Jurkat, Clone E6-1 (cell line): Measurements from ENCODE around the gene SF3A2.

ENCODE experiments used
- DNase-seq: peaks from one replicate; pipeline ENCODE4 v3.0.0-alpha.2; 2011; ENCODE audit warnings: low read depth, low spot score
- H3K4me3 ChIP-seq: 2 replicates; pipeline ENCODE4 v1.5.1; 2011; ENCODE audit warnings: mild to moderate bottlenecking, low read length, control low read depth, moderate library complexity

SF3A2 gene

GRCh38 chr19:2224754-2225349, 11.8 kb upstream of the SF3A2 start:
- no peak overlapping the region for H3K4me3 ChIP-seq

DNA sequence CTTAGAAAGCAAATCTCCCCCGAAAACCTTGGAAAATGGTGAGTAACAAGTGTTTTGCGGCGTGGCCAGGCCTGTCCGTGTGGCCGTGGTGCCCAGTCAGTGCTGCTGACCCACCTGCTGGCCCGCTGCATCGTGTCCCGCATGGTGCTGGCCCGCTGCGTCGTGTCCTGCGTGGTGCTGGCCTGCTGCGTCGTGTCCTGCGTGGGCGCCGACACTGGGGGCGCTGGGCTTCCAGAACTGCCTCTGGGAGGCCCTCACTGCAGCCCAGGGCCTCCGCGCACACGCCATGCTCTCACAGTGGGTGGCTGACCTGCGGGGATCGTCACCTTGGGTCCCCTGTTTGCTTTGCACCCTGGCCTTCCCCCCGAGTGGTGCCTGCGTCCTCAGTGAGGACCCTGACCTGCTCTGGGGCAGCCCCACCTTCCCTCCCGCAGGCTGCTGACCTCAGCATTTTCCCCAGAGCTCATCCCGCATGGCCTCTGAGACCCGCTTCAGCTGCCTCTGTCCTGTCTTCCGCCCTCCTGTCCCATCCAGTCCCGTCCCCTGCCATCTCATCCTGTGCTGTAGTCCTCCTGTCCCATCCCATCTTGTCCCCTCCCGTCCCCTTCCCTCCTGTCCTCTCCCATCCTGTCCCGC, 11.1 kb upstream of the SF3A2 start:
- no peak for DNase-seq

More at GRCh38 chr19:2224754-2225349, 11.8 kb upstream of the SF3A2 start:
- DNase-seq = no peak

GRCh38 chr19:2226051-2226839, 10.4 kb upstream of the SF3A2 start:
- no peak overlapping the region for H3K4me3 ChIP-seq
- DNase-seq = no peak

More for the DNA sequence above, 11.1 kb upstream of the SF3A2 start:
- H3K4me3 ChIP-seq = no peak overlapping the region

DNA sequence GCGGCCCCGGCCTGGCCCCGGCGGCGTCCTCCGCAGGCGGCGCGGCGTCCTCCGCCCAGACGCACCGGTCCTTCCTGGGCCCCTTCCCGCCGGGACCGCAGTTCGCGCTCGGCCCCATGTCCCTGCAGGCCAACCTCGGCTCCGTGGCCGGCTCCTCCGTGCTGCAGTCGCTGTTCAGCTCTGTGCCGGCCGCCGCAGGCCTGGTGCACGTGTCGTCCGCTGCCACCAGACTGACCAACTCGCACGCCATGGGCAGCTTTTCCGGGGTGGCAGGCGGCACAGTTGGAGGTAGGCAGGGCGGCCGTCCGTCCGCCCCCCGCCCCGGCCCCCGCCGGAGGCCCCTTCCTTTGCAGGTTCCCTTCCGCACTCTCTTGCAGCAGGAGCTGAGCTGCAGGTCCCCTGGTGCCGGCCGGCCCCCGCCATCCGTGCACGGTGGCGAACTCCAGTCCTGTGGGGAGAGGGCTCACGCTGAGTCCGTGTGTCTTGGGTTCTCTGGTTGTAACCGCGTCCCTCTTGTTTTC, 9.7 kb upstream of the SF3A2 start:
- no peak overlapping the region for H3K4me3 ChIP-seq
- DNase-seq = no peak

DNA sequence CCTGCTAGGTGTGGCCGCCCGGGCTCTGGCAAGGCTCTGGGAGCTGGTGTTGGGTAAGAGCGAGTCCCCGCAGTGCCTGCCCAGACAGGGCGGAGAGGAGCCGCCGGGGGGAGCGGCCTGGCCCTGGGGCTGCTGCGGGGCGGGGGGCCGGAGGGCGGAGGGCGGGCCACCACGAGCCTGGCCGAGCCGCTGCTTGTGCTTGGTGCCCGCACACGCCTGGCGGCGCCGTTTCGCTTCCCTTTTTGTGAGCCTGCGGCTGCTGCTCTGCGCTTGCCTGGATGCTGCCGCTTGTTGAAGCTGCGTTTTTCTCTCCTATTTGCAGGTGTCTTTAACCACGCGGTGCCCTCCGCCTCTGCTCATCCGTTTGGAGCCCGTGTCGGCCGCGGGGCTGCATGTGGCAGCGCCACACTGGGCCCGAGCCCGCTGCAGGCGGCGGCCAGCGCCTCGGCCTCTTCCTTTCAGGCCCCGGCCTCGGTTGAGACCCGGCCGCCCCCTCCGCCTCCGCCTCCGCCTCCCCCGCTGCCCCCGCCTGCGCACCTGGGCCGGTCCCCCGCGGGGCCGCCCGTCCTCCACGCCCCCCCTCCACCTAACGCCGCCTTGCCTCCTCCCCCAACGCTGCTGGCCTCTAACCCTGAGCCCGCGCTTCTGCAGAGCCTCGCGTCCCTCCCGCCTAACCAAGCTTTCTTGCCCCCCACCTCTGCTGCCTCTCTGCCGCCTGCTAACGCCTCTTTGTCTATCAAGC, 9.0 kb upstream of the SF3A2 start:
- DNase-seq = no peak
- no peak overlapping the region for H3K4me3 ChIP-seq

GRCh38 chr19:2228157-2229030, 8.2 kb upstream of the SF3A2 start:
- no peak for DNase-seq
- no peak overlapping the region for H3K4me3 ChIP-seq

- no peak overlapping the region for H3K4me3 ChIP-seq
- no peak for DNase-seq
Measured at GRCh38 chr19:2229103-2230032, 7.3 kb upstream of the SF3A2 start.

GRCh38 chr19:2230033-2230531, 6.5 kb upstream of the SF3A2 start:
- no peak overlapping the region for H3K4me3 ChIP-seq
- no peak for DNase-seq

DNA sequence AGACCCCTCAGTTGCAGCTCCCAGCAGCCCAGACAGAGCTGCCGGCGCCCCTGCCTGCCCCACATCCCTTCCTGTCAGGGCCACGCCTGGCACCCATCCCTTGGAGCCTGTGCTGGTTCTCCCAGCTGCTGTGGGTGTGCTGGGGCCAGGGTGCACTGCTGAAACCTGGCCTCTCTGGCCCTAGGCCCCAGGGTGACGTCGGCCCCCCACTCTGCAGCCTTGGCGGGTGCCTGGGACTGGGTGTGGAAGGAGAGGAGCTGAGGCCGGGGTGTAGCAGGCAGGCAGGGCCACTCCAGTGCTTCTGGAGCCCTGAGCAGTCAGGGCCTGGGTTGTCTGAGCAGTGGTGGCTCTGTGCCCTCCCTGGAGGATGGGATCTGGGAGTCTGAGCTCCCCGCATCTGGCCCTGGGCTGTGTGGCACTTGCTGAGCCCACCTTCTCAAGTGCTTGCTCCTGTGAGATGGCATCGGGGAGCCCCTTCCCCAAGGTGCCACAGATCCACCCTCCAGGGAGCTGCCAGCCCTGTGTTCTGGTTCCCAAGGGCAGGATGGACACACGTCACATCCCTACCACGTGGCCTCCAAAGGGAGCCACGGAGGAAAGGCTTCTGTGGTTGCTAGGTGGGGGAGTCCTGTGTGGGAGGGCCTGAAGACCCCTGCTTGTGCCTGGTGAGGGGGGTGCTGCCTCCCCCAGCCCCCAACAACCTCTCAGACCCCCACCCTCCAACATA, 5.7 kb upstream of the SF3A2 start:
- no peak for DNase-seq
- no peak overlapping the region for H3K4me3 ChIP-seq

DNA sequence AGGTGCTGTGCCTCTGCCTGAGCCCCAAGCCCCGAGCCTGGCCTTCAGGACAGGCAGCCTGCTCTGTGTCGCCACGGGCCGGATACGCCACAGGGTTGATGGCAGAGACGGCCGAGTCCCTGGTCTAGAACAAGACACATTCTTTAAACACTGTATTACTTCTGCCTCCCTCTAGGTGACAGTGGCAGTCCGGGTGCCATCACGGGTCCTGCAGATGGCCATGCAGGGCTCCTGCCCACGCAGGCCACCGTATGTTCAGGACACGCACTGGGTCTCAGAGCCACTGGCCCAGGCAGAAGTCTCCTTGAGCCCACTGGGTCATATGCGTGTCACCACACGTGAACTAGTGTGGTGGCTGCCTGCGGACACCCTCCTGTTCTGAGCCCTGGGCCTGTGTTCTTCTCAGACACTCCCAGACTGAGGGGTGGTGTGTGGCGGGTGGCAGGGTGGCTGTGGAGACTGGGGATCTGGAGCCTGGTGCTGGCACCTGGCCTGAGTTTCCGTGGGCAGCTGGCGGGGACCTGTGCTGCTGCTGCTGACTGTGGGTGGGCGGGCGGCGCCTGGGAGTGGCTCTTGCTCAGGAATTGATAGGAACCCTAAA, 4.9 kb upstream of the SF3A2 start:
- no peak overlapping the region for H3K4me3 ChIP-seq
- no peak for DNase-seq

GRCh38 chr19:2232286-2233151, 4.1 kb upstream of the SF3A2 start:
- no peak for DNase-seq
- no peak overlapping the region for H3K4me3 ChIP-seq

DNA sequence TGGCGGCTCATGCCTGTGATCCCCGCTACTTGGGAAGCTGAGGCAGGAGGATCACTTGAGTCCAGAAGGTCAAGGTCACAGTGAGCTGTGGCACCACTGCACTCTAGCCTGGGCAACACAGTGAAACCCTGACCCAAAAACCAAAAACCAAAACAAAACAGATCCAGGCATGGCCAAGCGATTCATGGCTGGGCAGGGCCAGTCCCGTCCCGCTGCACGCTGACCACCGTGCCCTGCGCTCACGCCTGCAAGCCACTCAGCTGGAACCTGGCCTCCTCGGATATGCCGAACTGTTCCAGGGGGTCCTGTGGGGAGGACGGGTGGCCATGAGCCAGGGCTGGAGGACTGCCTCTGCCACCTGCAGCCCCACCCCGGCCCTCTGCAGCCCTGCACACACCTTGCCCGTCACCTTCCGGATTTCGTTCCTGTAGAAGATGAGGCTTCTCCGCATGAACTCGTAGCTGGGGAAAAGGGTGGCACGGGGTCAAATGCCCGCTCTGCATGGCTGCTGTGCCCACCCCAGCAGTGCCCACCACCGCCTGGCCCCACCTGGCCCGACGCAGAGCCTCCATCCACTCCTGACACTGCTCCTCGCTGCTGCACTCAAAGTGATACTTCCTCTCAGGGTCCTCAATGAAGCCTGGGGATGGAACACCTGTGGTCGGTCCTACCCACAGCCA, 2.9 kb upstream of the SF3A2 start:
- no peak overlapping the region for H3K4me3 ChIP-seq
- no peak for DNase-seq

DNA sequence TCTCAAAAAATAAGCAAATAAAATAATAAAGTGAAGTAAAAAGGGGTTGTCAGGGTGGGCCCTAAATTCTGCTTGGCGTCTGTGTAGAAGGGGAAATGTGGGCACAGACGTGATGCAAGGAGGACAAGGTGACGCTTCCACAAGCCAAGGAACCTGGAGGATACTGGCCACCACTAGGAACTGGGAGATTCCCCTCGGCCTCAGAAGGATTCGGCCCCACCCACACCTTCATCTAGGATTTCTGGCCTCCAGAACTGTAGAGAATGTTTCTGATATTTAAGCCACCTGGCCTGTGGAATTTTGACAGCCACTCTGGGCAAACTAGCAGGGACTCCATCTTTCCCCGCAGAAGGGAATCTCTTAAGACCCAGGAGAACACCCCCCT, 1.6 kb upstream of the SF3A2 start:
- DNase-seq = no peak
- peak overlapping the region; percentile 83 for H3K4me3 ChIP-seq

- H3K4me3 ChIP-seq = peak overlapping the region; percentile 83
- no peak for DNase-seq
Measured at GRCh38 chr19:2235381-2236063, 1.1 kb upstream of the SF3A2 start.

GRCh38 chr19:2236064-2236313, 635 bp upstream of the SF3A2 start:
- peak overlapping the region; percentile 83 for H3K4me3 ChIP-seq
- DNase-seq = no peak
